NOMO-1 treated with DMSO at 0.1 percent for 48 hours (cell line): Measurements from ENCODE around the gene ZBTB46.
"Not testable (repeated sequence)": the region's sequence is repeated elsewhere in the genome, so short reads cannot be mapped to it uniquely, and the experiment has no call there.

Source experiments
- DNase-seq: peaks from one replicate; lab custom pipeline; 2025; ENCODE audit not compliant: unreplicated experiment; lab: John Stamatoyannopoulos, UW

Gene ZBTB46

DNA sequence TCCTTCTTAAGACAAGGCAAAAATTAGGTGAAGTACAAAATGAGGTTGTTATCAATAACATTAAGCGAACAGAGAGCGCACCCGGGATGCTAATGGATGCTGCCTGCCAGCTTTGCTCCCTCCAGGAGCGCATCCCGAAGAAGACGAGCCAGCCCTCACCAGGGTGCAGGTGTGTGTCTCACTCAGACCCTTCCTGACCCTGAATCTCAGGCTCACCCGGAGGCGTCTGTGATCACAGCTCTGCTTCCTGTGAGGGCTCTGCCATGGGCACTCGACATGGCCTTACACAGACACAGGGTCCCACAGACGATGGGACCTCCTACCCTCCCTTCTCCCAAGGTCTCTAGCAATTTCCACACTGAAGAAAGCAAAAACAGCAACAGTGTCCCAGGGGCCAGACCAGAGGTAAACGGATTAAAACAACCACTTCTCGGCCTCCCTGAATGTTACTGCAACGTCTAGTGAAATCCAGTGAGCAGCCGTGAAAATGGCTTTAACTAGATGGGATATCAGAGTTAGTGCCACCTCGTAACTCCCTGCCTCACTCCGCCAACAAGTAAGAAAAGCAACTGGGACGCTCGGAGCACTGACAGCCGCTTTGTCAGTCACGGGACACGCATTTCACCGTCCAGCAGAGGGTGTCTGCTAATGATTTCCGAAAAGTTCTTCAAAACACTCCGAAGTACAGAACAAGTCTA, 11.7 kb downstream of the ZBTB46 start:
- DNase-seq, result peak; percentile 38

DNA sequence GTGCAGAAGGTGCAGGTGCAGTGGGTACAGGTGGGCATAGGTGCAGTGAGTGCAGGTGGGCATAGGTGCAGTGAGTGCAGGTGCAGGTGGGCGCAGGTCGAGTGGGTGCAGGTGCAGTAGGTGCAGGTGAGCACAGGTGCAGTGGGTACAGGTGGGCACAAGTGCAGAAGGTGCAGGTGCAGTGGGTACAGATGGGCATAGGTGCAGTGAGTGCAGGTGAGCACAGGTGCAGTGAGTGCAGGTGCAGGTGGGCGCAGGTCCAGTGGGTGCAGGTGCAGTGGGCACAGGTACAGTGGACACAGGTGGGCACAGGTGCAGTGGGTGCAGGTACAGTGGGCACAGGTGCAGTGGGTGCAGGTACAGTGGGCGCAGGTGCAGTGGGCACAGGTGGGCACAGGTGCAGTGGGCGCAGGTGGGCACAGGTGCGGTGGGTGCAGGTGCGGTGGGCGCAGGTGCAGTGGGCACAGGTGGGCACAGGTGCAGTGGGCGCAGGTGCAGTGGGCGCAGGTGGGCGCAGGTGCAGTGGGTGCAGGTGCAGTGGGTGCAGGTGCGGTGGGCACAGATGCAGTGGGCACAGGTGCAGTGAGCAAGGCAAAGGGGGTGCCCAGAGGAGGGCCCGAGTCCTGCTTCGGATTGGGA, 15.3 kb downstream of the ZBTB46 start:
- no peak for DNase-seq

DNA sequence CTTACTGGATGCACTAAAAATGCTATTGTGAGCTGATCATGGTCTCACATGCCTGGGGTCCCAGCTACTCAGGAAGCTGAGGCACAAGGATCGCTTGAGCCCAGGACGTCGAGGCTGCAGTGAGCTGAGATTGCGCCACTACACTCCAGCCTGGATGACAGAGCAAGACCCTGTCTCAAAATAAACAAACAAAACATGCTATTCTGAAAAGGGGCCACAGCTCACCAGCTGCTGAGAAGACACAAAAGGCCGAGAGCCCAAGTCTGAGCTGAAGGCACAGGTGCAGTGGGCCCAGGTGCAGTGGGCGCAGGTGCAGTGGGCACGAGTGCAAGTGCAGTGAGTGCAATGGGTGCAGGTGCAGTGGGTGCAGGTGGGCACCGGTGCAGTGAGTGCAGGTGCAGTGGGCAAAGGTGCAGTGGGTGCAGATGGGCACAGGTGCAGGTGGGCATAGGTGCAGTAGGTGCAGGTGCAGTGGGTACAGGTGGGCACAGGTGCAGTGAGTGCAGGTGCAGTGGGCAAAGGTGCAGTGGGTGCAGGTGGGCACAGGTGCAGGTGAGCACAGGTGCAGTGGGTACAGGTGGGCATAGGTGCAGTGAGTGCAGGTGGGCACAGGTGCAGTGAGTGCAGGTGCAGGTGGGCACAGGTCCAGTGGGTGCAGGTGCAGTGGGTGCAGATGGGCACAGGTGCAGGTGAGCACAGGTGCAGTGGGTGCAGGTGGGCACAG, 16.0 kb downstream of the ZBTB46 start:
- no peak for DNase-seq

DNA sequence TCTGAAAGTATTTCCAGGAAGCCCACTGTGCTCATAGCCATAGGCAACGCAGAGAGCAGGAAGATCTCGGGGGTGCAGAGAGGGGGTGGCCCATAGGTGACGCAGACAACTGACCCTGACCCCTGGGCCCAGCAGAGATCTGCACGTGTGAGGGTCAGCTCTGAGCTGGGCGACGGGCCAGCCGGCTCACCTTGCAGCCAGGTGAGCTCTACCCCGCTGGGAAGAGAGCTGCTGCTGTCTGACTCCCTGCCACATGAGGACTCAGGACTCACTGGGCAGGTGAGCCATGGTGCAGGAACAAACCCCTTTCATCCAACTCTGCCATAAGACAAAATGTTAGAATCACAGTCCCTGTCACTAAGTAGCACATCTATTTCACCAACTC, 19.6 kb downstream of the ZBTB46 start:
- no peak for DNase-seq

DNA sequence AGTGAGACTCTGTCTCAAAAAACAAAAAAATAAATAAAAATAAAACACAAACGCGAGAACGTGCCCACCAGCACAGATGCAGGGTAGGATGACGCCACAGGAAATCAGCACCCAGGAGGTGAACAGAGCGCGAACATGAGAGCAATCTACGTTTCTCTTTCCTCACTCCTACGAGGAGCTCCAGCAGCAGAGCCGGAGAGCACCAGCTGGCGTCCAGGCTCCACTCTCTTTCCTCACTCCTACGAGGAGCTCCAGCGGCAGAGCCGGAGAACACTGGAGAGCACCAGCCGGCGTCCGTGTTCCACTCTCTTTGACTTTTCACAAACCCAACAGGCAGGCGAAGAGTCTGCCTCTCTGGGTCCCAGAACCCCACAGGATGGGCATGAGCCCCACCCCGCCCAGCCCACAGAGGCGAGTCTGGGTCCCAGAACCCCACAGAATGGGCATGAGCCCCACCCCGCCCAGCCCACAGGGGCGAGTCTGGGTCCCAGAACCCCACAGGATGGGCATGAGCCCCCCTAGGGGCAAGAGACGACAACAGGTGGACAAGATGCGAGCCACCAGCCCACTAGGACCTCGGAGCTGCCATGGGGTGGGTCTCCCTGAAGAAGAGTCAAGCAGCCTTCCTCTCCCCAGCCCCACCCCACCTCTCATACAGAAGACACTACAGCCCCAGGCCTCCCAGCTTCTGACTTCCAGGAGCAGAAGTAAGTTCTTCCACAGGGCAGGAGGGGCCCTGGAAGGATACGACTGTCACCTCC, 20.2 kb downstream of the ZBTB46 start:
- no peak for DNase-seq

DNA sequence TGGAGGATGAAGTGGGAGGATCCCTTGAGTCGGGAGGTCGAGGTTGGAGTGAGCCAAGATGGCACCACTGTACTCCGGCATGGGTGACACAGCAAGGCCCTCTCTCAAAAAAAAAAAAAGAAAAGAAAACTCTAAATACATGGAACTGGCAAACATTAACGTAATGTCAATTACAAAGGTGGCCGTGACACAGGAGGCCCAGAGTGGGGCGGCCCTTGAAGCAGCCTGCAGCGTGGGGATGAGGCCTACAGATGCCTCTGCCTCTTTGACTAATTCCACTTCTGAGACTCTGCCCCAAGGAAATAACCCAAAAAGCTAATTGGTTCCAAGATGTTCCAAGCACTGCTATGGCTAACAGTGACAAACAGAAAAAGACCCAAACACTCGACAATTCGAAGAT, 21.2 kb downstream of the ZBTB46 start:
- no peak for DNase-seq

DNA sequence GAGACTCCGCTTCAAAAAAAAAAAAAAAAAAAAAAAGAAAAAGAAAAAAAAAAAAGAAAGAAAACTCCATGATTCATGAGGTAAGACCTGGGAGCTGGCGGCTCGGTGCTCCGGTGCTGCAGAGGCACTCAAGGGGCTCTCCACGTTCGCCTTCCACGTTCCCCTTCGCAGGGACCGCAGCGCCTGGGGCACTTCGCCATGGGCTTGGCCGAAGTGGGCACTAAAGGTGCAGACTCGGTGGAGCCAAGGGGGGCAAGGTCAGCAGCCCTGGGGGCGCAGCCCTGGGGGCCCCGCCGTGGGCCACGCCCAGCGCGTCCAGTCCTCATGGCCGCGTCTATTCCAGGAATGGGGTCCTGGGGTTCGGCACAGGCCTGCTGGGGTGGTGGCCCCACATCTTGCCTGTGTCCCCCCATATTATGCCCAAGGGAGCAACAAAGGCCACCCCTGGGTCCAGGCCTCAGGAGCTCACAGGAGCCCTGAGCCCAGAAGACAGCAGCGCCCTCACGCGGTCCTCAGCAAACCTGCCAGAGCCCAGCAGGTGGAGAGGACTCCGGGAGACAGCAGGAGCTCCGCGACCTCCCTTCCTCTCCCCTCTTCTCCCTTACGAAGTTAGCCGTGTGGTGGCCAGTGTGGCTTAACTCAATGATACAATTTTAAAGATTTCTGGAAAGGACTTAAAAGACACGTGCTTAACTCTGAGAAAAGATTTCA, 21.9 kb downstream of the ZBTB46 start:
- DNase-seq, result no peak

DNA sequence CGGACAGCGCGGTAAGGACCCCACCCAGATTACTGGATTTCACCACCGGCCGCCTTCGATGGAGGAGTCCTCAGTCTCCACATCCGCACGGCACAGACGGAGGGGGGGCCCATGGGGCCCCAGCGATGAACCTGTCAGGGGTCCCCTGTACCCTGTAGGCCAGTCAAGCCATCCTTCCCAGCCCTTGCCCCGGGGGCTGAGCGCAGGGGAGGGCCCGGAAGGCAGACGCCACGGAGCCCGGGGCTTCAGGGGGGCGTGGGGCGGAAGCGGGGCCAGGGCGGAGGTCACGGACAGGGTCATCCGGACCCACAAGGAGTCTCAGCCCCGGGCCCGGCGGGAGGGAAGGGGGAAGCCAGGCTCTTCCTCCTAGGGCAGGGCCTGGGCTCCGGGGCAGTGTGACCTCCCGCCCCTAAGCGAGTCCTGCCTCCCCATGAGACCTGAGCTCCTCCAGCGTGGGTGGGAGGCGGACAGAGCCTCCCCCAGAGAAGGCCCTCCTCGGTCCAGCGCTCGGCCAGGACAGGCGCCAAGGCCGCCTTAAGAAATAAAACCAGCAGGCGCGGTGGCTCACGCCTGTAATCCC, 22.8 kb downstream of the ZBTB46 start:
- DNase-seq, result no peak

DNA sequence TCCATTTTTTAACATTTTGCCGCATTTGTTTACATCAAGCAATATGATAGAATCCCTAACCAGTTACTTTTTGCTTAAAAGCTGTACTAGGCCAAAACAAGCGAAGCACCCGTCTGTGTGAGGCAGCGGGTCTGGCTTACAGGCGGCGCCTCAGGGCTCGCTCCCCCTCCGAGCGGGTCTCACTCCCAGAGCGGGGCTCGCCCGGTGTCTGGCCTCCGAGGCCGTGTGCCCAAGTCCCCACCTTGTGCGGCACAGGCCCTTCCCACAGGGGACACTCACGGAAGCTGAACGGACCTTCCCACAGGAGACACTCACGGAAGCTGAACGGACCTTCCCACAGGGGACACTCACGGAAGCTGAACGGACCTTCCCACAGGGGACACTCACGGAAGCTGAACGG, 23.4 kb downstream of the ZBTB46 start:
- DNase-seq, result no peak

DNA sequence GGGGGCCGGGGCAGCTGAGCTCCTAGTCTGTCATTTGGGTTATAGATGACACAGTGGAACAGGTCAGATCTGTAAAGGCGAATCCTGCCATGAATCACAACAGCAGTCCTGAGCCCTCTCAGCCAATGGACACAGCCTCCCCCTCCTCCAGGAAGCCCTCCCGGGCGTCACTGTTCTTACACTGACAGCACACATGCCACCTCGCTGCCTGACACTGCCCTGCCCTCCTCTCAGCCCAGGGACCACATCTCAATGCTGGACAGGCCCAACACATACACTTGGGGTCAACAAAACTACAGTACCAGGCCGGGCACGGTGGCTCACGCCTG, 26.8 kb downstream of the ZBTB46 start:
- no peak for DNase-seq

DNA sequence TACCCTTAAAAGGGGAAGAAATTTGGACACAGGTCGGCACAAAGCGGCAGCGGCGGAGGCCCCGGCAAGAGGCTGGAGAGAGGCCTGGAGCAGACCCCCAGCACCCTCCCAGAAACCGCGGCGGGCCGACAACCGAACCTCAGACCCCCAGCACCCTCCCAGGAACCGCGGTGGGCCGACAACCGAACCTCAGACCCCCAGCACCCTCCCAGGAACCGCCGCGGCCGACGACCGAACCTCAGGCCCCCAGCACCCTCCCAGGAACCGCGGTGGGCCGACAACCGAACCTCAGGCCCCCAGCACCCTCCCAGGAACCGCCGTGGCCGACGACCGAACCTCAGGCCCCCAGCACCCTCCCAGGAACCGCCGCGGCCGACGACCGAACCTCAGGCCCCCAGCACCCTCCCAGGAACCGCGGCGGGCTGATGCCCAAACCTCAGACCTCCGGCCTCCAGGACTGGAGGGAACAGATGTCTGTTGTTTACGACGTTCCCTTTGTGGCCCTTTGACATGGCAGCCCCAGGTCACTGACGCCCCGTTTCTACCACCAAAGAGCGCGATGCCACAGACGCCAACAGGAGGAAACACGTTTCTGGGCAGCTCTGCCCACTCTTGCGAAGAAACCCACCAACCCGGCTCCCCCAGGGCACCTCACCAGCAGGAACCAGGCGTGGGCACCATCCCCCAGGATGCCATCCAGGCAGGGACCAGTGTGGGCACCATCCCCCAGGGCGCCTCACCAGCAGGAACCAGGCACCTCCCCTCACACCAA, 28.4 kb downstream of the ZBTB46 start:
- DNase-seq, result no peak

DNA sequence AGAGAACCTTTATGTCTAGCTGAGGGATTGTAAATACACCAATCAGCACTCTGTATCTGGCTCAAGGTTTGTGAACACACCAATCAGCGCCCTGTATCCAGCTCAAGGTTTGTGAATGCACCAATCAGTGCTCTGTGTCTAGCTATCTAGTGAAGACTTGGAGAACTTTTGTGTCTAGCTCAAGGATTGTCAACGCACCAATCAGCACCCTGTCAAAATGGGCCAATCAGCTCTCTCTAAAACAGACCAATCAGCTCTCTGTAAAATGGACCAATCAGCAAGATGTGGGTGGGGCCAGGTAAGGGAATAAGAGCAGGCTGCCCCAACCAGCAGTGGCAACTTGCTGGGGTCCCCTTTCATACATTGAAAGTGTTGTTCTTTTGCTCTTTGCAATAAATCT, 29.9 kb downstream of the ZBTB46 start:
- DNase-seq, result not testable (repeated sequence)

DNA sequence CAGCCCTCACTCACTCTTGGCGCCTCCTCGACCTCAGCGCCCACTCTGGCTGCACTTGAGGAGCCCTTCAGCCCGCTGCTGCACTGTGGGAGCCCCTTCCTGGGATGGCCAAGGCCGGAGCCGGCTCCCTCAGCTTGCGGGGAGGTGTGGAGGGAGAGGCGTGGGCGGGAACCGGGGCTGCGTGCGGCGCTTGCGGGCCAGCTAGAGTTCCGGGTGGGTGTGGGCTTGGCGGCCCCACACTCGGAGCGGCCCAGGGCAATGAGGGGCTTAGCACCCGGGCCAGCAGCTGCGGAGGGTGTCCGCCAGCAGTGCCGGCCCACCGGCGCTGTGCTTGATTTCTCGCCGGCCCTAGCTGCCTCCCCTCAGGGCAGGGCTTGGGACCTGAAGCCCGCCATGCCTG, 30.7 kb downstream of the ZBTB46 start:
- not testable (repeated sequence) for DNase-seq

DNA sequence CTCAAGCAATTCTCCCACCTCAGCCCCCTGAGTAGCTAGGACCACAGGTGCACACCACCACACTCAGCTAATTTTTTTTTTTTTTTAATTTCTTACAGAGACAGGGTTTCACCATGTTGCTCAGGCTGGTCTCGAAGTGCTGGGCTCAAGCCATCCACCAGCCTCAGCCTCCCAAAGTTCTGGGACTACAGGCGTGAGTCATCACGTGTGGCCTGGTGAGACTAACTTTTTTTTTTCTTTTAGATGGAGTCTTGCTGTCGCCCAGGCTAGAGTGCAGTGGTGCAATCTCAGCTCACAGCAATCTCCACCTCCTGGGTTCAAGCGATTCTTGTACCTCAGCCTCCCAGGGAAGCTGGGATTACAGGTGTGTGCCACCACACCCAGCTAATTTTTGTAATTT, 31.9 kb downstream of the ZBTB46 start:
- not testable (repeated sequence) for DNase-seq

DNA sequence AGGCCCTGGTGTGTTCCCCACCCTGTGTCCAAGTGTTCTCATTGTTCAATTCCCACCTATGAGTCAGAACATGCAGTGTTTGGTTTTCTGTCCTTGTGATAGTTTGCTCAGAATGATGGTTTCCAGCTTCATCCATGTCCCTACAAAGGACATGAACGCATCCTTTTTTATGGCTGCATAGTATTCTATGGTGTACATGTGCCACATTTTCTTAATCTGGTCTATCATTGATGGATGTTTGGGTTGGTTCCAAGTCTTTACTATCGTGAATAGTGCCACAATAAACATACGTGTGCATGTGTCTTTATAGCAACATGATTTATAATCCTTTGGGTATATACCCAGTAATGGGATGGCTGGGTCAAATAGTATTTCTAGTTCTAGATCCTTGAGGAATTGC, 33.9 kb downstream of the ZBTB46 start:
- not testable (repeated sequence) for DNase-seq

DNA sequence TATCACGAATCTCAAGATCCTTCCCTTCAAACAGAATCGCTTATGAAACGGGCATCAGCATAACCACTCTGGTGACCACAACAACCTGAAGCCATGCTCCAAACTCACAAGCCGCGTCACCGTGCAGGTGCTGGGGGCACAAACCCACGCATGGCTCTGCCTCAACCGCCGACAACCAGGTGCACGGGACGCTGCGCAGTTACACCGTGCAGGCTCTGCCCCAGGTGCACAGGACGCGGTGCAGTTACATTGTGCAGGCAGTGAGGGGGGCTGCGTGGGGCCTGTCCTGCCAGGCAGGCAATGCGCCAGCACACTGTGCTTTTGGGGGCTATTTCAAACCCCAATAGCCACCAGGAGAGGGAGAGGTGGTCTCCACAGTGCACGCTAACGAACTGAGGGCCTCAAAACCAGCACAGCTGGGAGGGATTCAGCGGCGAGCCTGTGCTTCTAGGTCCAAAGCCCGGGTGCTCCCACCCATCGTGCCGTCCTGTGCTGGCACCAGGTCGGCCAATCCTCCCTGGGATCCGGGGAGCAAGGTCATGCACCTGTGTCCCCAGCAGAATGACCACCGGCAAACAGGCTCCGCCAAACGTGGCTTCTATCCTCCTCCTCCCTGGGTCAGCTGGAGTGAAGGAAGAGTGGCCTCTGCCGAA, 35.8 kb downstream of the ZBTB46 start:
- DNase-seq, result no peak

DNA sequence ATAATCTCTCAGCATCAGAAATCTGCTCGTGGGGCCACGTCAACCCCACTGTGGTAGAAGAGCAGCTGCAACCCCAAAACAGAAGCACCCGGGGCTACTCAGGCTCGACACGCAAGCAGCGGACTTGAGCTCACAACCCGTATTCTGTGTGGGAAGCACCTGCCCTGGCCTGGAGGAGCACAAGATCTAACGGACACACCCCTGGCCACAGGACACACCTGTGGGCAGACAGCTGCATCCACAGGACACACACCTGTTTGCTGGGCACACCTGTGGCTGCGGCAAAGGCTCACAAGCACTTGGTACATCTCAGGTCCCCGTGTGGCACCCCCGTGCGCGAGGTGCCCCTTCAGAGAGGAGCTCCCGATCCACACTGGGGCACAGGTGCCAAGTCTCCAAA, 36.5 kb downstream of the ZBTB46 start:
- DNase-seq, result no peak

DNA sequence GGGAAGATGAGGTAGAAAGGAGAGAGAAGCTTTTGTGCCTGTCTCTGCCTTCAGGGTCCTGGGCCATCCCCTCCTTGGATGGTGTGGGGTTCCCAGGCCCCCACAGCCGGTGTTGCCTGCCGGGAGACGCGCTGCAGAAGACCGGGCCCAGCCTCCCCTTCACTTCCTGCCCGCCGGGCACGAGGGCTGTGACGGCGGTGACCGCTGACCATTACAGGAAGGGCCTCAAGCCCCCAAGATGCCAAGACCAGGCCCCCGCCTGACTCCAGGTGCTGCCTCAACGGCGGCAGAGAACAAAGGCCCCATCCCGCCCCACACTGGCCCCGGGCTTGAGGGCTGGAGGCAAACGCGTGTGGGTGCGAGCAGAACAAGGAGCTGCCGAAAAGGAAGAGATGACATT, 38.2 kb downstream of the ZBTB46 start:
- no peak for DNase-seq

DNA sequence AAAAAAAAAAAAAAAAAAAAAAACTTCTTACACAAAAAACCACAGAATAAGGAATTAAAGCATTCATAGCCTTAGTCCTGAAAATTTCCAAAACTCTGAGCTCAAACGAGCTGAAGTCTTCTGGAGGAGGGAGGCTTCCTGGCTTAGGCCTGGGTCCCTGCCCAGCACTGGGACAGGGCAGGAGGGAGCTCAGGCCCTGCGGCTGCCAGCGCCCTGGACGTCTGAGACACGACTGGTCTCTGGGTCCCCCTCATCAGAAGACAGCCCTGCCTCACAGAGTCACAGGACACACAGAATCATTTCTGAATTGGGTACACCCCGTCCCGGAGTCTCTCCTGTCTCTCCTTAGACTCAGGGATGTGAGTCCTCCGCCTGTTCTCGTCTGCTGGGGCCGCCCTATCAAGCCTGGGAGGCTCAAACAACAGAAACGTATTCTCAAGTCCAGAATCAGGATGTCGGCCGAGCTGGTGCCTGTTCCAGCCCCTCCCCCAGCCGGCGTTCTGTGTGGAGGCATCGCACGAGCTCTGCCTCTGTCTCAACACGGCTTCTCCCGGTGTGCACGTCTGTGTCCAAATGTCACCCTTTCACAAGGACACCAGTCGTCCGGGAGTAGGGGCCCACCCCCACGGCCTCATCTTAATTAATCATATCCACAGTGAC, 39.4 kb downstream of the ZBTB46 start:
- DNase-seq, result no peak
